Type B pancreatic cell (in vitro differentiated cells): ENCODE results near the gene ANXA10. TPM values are rescaled to one million over a fixed set of nuclear protein-coding genes. Genes with fewer than 3 reads are reported as not detected.
"Not testable (repeated sequence)": the region's sequence is repeated elsewhere in the genome, so short reads cannot be mapped to it uniquely, and the experiment has no call there.

ENCODE experiments used
- DNase-seq: peaks from one replicate; pipeline ENCODE4 v3.0.0; 2021; ENCODE audit warnings: mixed read lengths; ENCODE audit not compliant: unreplicated experiment; ENCODE audit errors: extremely low spot score
- H3K27ac Mint-ChIP-seq: 2 replicates; pipeline ENCODE4 v1.8.0; 2021; ENCODE audit warnings: mild to moderate bottlenecking, mixed read lengths
- H3K27me3 Mint-ChIP-seq: 2 replicates; pipeline ENCODE4 v1.8.0; 2021; ENCODE audit warnings: mixed read lengths
- H3K36me3 Mint-ChIP-seq: 2 replicates; pipeline ENCODE4 v1.8.0; 2021; ENCODE audit warnings: mixed read lengths
- H3K4me1 Mint-ChIP-seq: one replicate; pipeline ENCODE4 v1.8.0; 2021; ENCODE audit warnings: mixed read lengths; ENCODE audit not compliant: unreplicated experiment
- H3K4me3 Mint-ChIP-seq: 2 replicates; pipeline ENCODE4 v1.8.0; 2021; ENCODE audit warnings: mild to moderate bottlenecking, mixed read lengths
- H3K9me3 Mint-ChIP-seq: 2 replicates; pipeline ENCODE4 v1.8.0; 2021; ENCODE audit warnings: mixed read lengths
- CTCF ChIP-seq: fragments of 200-600 bp; sonication (generic); conservative IDR thresholded peaks from 2 replicates; pipeline ENCODE4 v1.5.0; 2021; ENCODE audit warnings: antibody characterized with exemption, mild to moderate bottlenecking
- total RNA-seq: library from RNA; stranded (reverse); gene quantifications from 2 replicates; pipeline ENCODE4 v1.2.1, GENCODE V29; 2021; ENCODE audit warnings: low replicate concordance

Gene ANXA10
- total RNA-seq, 1 donor from 2014 or later = 39.8 TPM

GRCh38 chr4:168097161-168097560, 4.8 kb downstream of the ANXA10 start:
- H3K27me3 Mint-ChIP-seq = no peaks in the 10 kb centered on the region
- no peak overlapping the region for H3K4me3 Mint-ChIP-seq
- no peak overlapping the region for H3K27ac Mint-ChIP-seq
- DNase-seq = no peak
- H3K9me3 Mint-ChIP-seq = no peaks in the 10 kb centered on the region
- no peaks in the 10 kb centered on the region for H3K4me1 Mint-ChIP-seq
- no peaks in the 10 kb centered on the region for H3K36me3 Mint-ChIP-seq
- TF ChIP-seq CTCF = no peak

- H3K36me3 Mint-ChIP-seq = no peaks in the 10 kb centered on the region
Measured at GRCh38 chr4:168098248-168098717, 5.9 kb downstream of the ANXA10 start.

GRCh38 chr4:168099195-168099594, 6.9 kb downstream of the ANXA10 start:
- Mint-ChIP-seq H3K27ac (no peak overlapping the region), H3K4me3 (no peak overlapping the region), H3K36me3 (no peaks in the 10 kb centered on the region), H3K27me3 (no peaks in the 10 kb centered on the region), H3K4me1 (no peaks in the 10 kb centered on the region), H3K9me3 (no peaks in the 10 kb centered on the region)
- TF ChIP-seq CTCF = no peak
- no peak for DNase-seq

More at GRCh38 chr4:168098248-168098717, 5.9 kb downstream of the ANXA10 start:
- no peaks in the 10 kb centered on the region for H3K4me1 Mint-ChIP-seq
- DNase-seq = no peak
- H3K4me3 Mint-ChIP-seq = no peak overlapping the region
- H3K27me3 Mint-ChIP-seq = no peaks in the 10 kb centered on the region
- H3K27ac Mint-ChIP-seq = no peak overlapping the region
- H3K9me3 Mint-ChIP-seq = no peaks in the 10 kb centered on the region
- TF ChIP-seq CTCF = no peak

- Mint-ChIP-seq H3K4me3 (no peak overlapping the region), H3K27ac (no peak overlapping the region), H3K4me1 (no peaks in the 10 kb centered on the region), H3K9me3 (no peaks in the 10 kb centered on the region), H3K36me3 (no peaks in the 10 kb centered on the region), H3K27me3 (no peaks in the 10 kb centered on the region)
- no peak for DNase-seq
- TF ChIP-seq CTCF = no peak
Measured at GRCh38 chr4:168101026-168101425, 8.7 kb downstream of the ANXA10 start.

GRCh38 chr4:168102403-168102802, 10.1 kb downstream of the ANXA10 start:
- no peak for DNase-seq
- no peaks in the 10 kb centered on the region for H3K27me3 Mint-ChIP-seq
- TF ChIP-seq CTCF = no peak
- no peaks in the 10 kb centered on the region for H3K36me3 Mint-ChIP-seq
- no peak overlapping the region for H3K4me3 Mint-ChIP-seq
- H3K4me1 Mint-ChIP-seq = no peaks in the 10 kb centered on the region
- H3K9me3 Mint-ChIP-seq = no peaks in the 10 kb centered on the region
- H3K27ac Mint-ChIP-seq = no peak overlapping the region

GRCh38 chr4:168109527-168109926, 17.2 kb downstream of the ANXA10 start:
- no peaks in the 10 kb centered on the region for H3K27me3 Mint-ChIP-seq

GRCh38 chr4:168113059-168113458, 20.7 kb downstream of the ANXA10 start:
- not testable (repeated sequence) for H3K4me1 Mint-ChIP-seq, H3K27me3 Mint-ChIP-seq, DNase-seq, H3K36me3 Mint-ChIP-seq, H3K27ac Mint-ChIP-seq, H3K9me3 Mint-ChIP-seq, H3K4me3 Mint-ChIP-seq

More at GRCh38 chr4:168109527-168109926, 17.2 kb downstream of the ANXA10 start:
- H3K4me1 Mint-ChIP-seq = no peaks in the 10 kb centered on the region
- no peak overlapping the region for H3K4me3 Mint-ChIP-seq
- H3K36me3 Mint-ChIP-seq = no peaks in the 10 kb centered on the region
- no peak for DNase-seq
- no peaks in the 10 kb centered on the region for H3K9me3 Mint-ChIP-seq
- TF ChIP-seq CTCF = no peak
- H3K27ac Mint-ChIP-seq = no peak overlapping the region
